ENCODE results near the gene DLD. TPM values are rescaled to one million over a fixed set of nuclear protein-coding genes. Genes with fewer than 3 reads are reported as not detected.

Gene DLD
- total and polyA plus RNA-seq, 2 of the 13 experiments (the other 11 are each of a cell fraction or from before 2014, with no cell fraction given), result 56.8 to 95.2 TPM

GRCh38 chr7:107890962-107891635, at the start of gene DLD (continued):
- TF ChIP-seq CBX5 (CRISPR knock-in tag; IDR thresholded peaks at IDR 0.05; ENCODE audit: borderline replicate concordance) (peak; percentile 70), POLR2A (IDR thresholded peaks at IDR 0.05; ENCODE audit: insufficient read depth in 1 of 2, low read depth in 2 of 2, low read length in 2 of 2) (peak; percentile 75 to 85), ZNF160 (CRISPR knock-in tag; IDR thresholded peaks at IDR 0.05) (peak; percentile 25; the same call in 1 of the 2 replicates), ZNF501 (CRISPR knock-in tag; IDR thresholded peaks at IDR 0.05) (peak; percentile 93), ZBTB2 (CRISPR knock-in tag; IDR thresholded peaks at IDR 0.05; ENCODE audit: low read depth) (peak; percentile 54; the same call in 1 of the 2 replicates), ZNF709 (CRISPR knock-in tag; IDR thresholded peaks at IDR 0.05) (peak; percentile 69; the same call in 1 of the 2 replicates), YEATS4 (CRISPR knock-in tag; IDR thresholded peaks at IDR 0.05; ENCODE audit: borderline replicate concordance) (peak; percentile 81; the same call in 1 of the 2 replicates), MAX (IDR thresholded peaks at IDR 0.05) (peak; percentile 93), KMT2A (CRISPR knock-in tag; IDR thresholded peaks at IDR 0.05) (peak; percentile 83), ZNF816 (CRISPR knock-in tag; IDR thresholded peaks at IDR 0.05; ENCODE audit: borderline replicate concordance) (peak; percentile 98), TBX2 (CRISPR knock-in tag; IDR thresholded peaks at IDR 0.05; ENCODE audit: borderline replicate concordance) (peak; percentile 90), ZMYM3 (CRISPR knock-in tag; IDR thresholded peaks at IDR 0.05) (no peak), NCOA2 (CRISPR knock-in tag; IDR thresholded peaks at IDR 0.05) (peak; percentile 28; the same call in 1 of the 2 replicates), MXD4 (CRISPR knock-in tag; IDR thresholded peaks at IDR 0.05) (peak; percentile 77; the same call in 1 of the 2 replicates), ZSCAN25 (CRISPR knock-in tag; IDR thresholded peaks at IDR 0.05) (peak; percentile 72; the same call in 1 of the 2 replicates), DNMT1 (CRISPR knock-in tag; IDR thresholded peaks at IDR 0.05) (peak; percentile 76; the same call in 1 of the 2 replicates), NFE2L2 (IDR thresholded peaks at IDR 0.05; ENCODE audit: low read length) (no peak), TRIM22 (IDR thresholded peaks at IDR 0.05) (no peak), YY1 (IDR thresholded peaks at IDR 0.05; ENCODE audit: insufficient read depth, insufficient replicate concordance, low read depth, low read length) (peak; percentile 37), RORA (CRISPR knock-in tag; IDR thresholded peaks at IDR 0.05) (no peak), ZSCAN30 (CRISPR knock-in tag; IDR thresholded peaks at IDR 0.05) (no peak), RNF2 (conservative IDR thresholded peaks at IDR 0.05; ENCODE audit: low read depth) (peak; percentile 93), KDM2A (CRISPR knock-in tag; IDR thresholded peaks at IDR 0.05; ENCODE audit: borderline replicate concordance, low read depth) (peak; percentile 90), ZNF3 (CRISPR knock-in tag; IDR thresholded peaks at IDR 0.05) (no peak)
- TF ChIP-seq, protein P1, sequence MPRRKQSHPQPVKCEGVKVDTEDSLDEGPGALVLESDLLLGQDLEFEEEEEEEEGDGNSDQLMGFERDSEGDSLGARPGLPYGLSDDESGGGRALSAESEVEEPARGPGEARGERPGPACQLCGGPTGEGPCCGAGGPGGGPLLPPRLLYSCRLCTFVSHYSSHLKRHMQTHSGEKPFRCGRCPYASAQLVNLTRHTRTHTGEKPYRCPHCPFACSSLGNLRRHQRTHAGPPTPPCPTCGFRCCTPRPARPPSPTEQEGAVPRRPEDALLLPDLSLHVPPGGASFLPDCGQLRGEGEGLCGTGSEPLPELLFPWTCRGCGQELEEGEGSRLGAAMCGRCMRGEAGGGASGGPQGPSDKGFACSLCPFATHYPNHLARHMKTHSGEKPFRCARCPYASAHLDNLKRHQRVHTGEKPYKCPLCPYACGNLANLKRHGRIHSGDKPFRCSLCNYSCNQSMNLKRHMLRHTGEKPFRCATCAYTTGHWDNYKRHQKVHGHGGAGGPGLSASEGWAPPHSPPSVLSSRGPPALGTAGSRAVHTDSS (CRISPR knock-in tag; conservative IDR thresholded peaks at IDR 0.05), result no peak
- TF ChIP-seq, protein P2, sequence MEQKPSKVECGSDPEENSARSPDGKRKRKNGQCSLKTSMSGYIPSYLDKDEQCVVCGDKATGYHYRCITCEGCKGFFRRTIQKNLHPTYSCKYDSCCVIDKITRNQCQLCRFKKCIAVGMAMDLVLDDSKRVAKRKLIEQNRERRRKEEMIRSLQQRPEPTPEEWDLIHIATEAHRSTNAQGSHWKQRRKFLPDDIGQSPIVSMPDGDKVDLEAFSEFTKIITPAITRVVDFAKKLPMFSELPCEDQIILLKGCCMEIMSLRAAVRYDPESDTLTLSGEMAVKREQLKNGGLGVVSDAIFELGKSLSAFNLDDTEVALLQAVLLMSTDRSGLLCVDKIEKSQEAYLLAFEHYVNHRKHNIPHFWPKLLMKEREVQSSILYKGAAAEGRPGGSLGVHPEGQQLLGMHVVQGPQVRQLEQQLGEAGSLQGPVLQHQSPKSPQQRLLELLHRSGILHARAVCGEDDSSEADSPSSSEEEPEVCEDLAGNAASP (CRISPR knock-in tag; IDR thresholded peaks at IDR 0.05; ENCODE audit: borderline replicate concordance), result no peak; the same call in 1 of the 2 replicates

Data from HepG2 (cell line).